GM10266 (cell line): ENCODE measurements around the gene SEMA4D.
A peak's percentile ranks its signal among the peaks of the same experiment; 100 is the strongest.

Experiments used
- DNase-seq: peaks from one replicate; pipeline ENCODE4 v3.0.0; 2012; ENCODE audit errors: extremely low spot score
- CTCF ChIP-seq: IDR thresholded peaks from 2 replicates; pipeline ENCODE4 v1.5.1; 2012; ENCODE audit warnings: mild to moderate bottlenecking, low read depth; ENCODE audit not compliant: control insufficient read depth, insufficient read depth; ENCODE audit errors: missing control alignments

The SEMA4D gene

GRCh38 chr9:89471390-89471789, 26.5 kb downstream of the SEMA4D start:
- TF ChIP-seq CTCF: no peak

DNA sequence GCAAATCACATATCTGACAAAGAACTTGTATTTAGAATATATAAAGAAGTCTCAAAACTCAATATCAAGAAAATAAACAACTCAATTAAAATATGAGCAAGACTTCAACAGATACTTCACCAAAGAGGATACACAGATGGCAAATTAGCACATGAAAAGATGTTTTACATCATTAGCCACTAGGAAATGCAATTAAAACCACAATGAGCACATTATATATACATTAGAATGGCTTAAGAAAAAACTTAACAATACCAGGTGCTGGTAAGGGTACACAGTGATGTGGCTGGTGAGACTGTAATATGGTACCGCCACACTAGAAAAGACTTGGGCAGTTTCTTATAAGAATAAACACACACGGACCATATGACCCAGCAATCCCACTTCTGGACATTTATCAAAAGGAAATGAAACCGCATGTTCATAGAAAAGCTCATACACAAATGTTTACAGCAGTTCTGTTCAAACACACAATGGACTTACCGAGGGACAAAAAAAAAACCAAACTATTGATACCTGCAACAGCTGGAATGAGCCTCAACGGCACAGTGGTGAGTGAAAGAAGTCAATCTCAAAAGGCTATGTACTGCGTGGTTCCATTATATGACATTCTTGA, 27.6 kb downstream of the SEMA4D start:
- DNase-seq: no peak
- no peak for TF ChIP-seq CTCF

More at GRCh38 chr9:89471390-89471789, 26.5 kb downstream of the SEMA4D start:
- no peak for DNase-seq

GRCh38 chr9:89469003-89469402, 28.9 kb downstream of the SEMA4D start:
- TF ChIP-seq CTCF: no peak
- DNase-seq: no peak

- no peak for TF ChIP-seq CTCF
- DNase-seq: no peak
These were observed 29.5 kb downstream of the SEMA4D start for GRCh38 chr9:89468281-89468960.

DNA sequence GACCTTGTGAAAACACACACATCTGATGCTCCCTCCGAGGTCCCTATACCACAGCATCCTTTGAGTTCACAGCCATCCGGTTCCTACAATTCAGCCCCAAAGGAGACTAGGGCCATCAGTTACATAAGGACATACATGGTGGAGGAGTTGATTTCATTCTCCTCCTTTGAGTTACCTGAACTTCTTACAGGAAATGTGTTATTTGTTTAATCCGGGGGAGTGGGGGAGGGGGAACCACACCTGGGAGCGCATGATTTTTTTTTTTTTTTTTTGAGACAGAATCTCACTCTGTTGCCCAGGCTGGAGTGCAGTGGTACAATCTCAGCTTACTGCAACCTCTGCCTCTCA, 30.7 kb downstream of the SEMA4D start:
- no peak for TF ChIP-seq CTCF
- DNase-seq: no peak

DNA sequence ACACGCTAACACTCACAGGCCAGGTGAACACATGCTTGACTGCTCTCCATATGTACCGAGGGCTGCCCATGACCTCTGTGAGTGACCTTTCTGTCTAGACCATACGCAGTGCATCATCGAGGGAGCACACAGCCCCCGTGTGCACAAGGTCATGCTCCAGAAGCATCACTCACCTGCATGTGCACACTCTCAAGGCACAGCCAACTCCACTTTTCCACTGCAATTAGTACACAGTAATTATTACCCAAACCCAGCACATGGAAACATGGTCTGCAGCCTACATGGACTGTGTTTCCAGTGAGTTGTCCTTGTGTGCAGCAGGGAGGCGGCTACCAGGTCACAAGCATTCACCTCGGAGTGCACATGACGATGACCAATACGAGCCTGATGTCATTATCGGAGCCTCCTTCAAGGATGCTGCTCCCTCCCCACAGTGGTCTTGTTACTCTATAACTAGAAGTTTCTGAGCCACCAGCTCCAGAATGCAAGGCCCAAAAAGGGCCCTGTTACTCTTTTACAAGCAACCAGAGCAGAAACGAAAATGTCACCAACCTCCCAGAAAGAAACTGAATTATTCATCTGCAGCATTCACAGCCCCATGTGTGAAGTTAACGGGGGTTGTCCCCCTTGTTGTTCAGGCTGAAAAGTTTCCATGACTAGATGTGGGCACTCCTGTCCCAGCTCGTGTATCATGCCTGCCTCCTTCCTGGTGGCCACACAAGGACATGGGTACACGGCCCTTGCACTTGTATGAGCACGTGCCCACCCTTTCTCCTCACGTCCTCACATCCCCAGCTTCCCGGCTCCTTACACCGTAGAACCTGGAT, 31.2 kb downstream of the SEMA4D start:
- peak; percentile 77 for DNase-seq
- TF ChIP-seq CTCF: no peak

GRCh38 chr9:89465726-89466308, 32.1 kb downstream of the SEMA4D start:
- no peak for DNase-seq
- no peak for TF ChIP-seq CTCF
